ENCODE measurements around the gene SMIM20.
"Not testable (repeated sequence)": the region's sequence is repeated elsewhere in the genome, so short reads cannot be mapped to it uniquely, and the experiment has no call there.

Gene SMIM20

GRCh38 chr4:25892796-25893195 is 21.2 kb upstream of the SMIM20 start:
- DNase-seq: no peak

DNA sequence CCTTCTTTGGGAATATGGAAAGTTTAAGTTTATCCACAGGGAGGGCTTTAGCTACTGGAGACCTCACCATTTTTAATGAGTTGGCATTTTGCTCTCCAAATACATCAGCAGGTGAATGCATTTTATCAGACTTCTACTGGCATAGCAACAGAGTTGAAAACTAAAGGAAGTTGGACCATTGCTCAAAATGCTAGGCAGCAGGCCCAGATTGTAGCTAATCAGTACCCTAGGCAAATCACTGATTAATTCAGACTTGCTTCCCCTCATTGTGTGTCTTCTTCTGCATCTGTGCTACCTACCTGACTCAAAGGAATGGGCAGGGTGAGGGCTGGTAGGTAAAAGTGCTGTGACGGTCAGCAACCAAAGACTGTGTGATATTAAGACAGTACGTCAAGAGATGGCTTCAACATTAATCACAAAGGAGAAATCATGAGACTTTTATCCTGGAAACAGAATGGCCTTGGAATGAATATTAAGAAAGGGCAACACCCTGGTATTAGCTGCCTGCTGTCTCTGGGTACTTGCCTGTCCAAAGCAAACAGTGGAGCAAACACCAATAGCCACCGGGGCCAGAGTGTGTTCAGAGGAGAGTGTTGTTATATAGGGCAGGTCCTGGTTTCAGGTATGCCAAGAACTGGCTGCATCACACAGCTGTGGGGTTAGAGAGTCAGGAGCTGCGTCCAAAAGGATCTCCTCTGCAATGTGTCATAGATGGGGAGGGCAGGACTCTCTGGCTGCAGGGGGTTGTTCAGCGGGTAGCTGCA is 17.1 kb upstream of the SMIM20 start:
- DNase-seq: no peak

DNA sequence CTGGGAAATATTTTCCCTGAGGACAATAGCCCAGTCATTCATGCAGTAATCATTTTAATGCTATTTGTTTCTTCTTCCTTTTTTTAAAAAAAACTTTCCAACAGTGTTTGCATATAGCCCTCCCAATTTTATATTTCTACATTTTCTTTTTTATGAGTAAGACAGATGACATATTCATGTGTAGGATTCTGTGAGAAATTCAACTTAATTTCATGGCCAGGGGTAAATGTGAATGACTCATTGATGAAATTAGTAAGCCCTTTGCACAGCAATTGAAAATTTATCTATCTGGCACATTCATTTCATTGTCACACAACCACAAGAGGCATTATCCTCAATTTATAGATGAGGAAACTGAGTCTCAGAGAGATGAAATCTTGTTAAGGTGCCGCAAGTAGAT is 13.7 kb upstream of the SMIM20 start:
- no peak for DNase-seq

DNA sequence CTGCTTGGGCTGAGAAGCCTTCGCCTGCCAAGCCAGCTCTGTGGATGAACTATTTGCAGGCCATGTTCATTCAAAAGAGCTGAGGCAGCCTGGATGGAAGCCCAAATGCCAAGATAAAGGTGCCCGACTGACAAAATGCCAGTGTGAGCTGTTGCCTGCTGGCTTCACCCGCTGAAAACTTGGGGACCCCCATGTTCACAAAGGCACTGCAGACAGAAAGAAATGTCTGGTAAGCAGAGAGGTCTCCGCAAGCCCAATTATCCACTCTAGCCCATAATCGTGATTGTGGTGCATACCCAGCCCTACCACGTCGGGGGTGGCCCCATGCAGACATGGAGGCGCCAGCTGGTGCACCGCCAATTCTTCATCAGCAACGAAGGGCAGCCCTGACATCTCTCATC is 13.0 kb upstream of the SMIM20 start:
- no peak for DNase-seq

DNA sequence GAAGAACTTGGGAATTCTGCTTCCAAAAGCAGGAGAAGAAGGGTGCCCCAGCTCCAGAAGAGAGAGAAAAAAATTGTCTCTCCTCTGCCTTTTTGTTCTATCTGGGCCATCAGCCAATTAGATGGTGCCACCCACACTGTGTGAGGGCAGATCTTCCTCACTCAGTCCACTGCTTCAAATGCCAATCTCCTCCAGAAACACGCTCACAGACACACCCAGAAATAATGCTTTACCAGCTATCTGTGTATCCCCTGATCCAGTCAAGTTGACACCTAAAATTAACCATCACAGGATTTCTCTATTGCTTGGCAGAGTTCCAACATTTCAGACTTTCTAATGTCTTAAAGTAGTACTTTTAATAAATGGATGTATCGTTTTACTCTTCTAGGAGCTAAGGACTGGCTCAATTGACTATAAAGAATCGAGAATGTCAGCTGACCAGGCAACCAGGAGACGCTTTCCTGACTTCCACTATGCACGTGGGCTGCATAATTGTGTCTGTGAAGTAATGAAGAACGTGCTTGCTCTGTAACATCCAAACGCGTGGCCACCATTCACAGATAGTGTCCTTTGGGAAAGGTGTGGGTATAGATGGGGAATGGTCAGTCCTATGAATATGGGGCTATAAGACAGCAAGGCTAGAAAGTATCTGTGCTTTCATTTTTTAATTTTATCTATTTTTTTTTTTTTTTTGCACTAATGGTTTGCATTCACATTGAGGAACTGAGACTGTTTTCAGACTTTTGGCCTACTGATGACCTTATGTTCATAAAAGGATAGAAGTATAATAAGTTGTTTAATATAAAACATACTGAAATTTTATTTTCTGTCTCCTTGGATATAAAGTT is 9.9 kb upstream of the SMIM20 start:
- no peak for DNase-seq

GRCh38 chr4:25904748-25905082 is 9.3 kb upstream of the SMIM20 start:
- DNase-seq: no peak

DNA sequence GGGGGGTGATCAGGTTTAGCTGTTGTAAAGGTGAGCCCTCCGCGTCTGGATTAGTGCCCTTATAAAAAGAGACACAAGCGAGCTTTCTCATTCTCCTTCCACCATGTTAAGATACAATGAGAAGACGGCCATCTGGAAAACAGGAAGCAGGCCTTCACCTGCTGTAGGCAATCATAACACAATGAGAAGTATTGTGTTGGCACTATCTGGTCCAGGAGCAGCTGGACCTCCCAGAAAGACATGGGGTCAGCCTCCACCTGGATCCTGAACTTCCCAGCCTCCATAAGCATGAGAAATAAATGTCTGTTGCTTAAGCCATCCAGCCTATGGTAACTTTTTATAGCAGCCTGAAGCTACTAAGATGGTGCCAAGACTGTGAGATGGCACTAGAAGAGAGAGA is 8.6 kb upstream of the SMIM20 start:
- DNase-seq: no peak

DNA sequence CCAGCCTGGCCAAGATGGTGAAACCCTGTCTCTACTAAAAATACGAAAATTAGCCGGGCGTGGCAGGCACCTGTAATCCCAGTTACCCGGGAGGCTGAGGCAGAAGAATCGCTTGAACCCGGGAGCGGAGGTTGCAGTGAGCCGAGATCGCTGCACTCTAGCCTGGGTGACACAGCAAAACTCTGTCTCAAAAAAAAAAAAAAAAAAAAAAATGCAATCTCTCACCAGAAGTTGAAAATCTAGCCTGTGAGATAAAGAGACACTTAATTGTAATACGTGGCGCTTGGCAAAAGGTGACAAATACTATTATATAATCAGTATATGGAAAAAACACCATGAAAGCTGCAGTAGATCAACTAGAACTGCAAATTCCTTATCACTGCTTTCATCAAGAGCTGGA is 7.9 kb upstream of the SMIM20 start:
- DNase-seq: not testable (repeated sequence)

- DNase-seq: peak; percentile 65
Observed at GRCh38 chr4:25908491-25908901, 5.5 kb upstream of the SMIM20 start.

GRCh38 chr4:25911356-25911755 is 2.7 kb upstream of the SMIM20 start:
- no peak for DNase-seq

GRCh38 chr4:25913056-25913850 is 767 bp upstream of the SMIM20 start:
- DNase-seq: no peak

DNA sequence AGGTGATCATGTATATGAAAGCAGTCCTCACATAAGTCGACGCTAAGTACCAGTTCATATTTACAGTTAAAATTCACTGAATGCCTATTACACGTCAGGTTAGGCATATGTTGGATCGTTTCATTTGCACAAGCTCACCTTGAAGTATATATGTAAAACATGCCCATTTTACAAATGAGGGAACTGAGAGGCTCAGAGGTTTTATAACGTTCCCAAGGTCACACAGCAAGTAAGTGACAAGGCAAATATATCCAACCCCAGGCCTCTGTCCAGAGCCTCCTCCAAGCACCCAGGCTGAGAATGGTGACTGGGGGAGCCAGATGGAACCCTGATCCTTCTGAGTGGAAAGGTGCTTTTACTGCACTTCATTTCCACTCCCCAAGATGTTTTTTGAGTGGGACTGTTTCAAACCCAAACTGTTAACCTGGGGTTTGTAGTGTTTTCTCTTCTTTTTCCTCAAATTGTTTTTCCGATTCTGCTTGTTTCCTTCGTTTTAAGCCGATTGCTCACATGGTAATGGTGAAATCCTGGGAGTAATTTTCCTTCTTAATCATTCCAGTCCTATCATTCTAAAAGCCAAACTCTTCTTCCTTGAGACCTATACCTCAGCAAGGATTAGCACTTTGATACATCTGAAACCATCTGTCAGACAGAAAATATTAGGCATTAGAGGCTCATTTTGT is 791 bp downstream of the SMIM20 start:
- no peak for DNase-seq

GRCh38 chr4:25915353-25915705 is 1.3 kb downstream of the SMIM20 start:
- DNase-seq: no peak

DNA sequence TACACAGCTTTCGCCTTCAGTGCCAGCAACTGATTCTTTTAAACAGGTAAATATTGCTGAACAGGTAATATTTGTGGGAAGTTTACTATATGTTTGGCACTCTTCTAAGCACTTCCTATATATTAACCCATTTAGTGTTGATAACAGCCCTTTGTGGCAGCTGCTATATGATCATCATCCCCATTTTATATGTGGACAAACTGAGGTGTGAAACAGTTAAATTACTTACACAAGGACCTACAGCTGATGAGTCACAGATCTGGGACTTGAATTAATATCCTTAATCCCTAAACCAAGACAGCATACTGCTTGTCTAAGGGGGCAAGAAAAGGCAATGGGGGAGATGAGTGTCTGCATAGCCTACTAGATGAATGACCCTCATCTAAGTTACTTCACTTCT is 2.9 kb downstream of the SMIM20 start:
- DNase-seq: no peak

- no peak for DNase-seq
Observed at GRCh38 chr4:25919676-25920075, 5.7 kb downstream of the SMIM20 start.

DNA sequence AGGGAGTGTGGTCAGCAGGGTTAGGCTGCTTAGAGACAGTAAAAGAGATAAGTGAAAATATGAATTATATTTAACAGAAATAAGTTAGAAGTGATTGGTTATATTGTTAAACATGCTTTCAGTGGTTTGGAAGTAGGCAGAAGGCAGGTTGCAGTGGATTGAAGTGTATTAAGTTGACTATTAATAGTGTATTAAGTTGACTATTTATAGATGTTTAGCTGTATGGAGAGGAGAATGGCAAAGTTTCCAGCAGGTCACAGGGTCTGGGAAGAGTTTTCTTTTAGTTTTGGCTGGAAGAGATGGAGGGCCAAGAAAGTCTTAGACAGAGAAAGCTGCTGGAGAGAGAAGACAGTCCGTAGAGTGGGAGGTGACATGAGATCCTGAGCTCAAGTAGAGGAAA is 7.9 kb downstream of the SMIM20 start:
- no peak for DNase-seq

DNA sequence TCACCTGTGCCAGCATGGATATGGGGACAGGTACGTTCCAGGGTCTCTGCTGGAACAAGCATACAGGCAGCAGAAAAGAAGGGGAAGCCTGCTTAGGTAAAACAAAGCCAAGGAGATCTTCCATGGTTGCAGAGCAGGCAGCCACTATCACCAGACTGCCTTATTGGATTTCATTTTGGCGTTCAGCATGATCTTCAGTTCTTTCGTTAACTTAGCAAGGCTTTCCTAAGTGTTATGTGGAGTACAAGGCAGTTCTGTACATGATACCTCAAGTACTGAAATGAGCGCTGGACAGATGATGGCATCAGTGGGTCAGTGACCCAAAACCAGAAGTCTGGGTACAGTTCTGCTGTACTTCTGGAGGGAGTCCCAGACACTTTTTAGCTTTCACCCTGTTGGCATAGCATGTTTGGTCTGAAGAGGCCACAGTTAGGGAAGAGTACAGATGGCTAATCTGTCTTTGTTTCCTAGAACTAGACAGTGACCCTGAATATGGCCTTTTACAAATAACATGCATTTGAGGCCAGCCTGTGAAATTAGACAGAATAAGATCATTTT is 8.9 kb downstream of the SMIM20 start:
- DNase-seq: no peak

DNA sequence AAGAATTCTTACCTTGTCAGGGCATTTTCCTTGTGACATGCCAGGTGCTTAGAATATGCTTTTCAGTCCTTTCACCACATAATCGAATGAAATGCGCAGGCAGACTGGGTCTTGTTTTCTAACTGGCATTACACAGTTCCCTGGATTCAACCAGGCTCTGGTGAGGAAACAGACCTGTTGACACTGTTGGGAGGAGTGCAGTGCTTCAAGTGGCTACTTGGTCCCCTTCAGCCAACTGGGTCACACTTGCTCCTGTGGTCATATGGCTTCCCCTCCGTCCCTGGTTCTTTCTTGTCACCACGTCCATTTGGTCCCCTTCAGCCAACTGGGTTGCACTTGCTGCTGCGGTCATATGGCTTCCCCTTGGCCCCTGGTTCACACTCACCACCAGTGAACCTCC is 9.7 kb downstream of the SMIM20 start:
- no peak for DNase-seq

- no peak for DNase-seq
Observed at GRCh38 chr4:25925486-25926201, 11.6 kb downstream of the SMIM20 start.

DNA sequence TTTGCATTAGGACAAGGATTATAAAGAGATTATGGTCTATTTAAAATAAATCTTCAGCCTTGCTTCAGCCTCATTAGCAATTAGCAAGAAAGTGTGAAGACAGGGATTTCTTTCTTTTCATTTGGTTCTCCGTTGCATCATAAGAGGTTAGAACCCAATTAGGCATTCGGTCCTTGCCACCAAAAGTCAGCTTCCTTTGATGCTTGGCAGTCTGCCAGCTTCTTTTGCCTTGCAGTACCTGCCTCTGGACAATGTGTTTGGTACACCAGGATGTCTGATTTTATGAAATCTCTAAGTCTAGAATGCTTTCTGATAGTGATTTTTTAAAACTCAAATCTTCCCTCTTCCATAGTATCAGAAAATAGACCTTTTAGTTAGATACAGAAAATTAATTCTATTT is 12.4 kb downstream of the SMIM20 start:
- no peak for DNase-seq

- DNase-seq: no peak
Observed at GRCh38 chr4:25927361-25928195, 13.6 kb downstream of the SMIM20 start.

All from amniotic stem cell (primary cell).